IPS DF 4.7 (cell line): ENCODE measurements around the gene ATP10A.
"Not testable (repeated sequence)": the region's sequence is repeated elsewhere in the genome, so short reads cannot be mapped to it uniquely, and the experiment has no call there.

Experiments used
- DNase-seq: peaks from one replicate; pipeline ENCODE4 v3.0.0-alpha.2; 2013; ENCODE audit warnings: low spot score; ENCODE audit errors: extremely low read depth

ATP10A gene

GRCh38 chr15:25884370-25884769, 21.2 kb upstream of the ATP10A start:
- DNase-seq, result no peak

DNA sequence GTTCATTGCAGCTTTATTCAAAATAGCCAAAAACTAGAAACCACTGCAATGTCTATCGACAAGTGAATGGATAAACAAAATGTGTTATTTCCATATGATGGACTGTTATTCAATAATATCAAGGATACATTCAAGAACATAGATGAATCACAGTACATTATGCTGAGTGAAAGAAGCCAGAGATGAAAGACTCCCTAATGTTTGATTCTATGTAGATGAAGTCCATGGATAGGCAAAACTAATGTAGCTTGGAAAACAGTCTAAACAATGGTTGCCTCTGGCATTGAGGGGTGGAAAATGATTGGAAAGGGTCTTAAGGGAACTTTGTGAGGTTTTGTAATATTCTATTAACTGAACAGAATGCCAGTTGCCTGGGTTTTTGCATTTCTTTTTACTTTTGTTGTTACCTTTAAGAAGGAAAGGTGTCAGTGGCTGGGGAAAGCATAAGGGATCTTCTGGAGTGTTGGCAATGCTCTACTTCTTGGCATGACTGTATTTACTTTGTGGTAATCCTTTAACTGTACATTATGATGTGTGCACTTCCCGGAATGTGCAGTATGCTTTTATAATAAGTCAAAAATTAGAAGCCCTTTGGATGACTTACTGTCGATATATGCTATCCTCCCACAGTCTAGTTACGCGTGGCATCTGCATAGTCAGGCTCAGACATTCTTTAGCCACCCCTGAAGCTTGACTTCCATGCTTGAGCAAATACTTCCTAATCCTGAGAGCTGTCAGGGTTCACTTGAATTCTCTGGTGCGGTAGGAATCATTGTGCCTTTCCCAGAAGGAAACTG, 20.5 kb upstream of the ATP10A start:
- DNase-seq, result no peak

DNA sequence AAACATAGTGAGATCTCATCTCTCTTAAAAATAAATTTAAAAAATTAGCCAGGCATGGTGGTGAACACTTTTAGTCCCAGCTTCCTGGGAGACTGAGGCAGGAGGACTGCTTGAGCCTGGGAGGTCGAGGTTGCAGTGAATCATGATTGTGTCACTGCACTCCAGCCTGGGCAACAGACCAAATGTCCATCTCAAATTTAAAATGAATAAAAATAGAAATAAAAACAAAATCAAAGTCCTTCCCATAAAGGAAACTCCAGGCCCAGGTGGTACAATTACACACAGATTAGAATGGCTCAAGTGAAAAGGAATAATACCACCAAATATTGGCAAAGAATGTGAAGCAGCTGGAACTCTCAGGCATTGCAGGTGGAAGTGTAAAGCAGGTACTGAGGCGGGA, 19.3 kb upstream of the ATP10A start:
- DNase-seq, result no peak

DNA sequence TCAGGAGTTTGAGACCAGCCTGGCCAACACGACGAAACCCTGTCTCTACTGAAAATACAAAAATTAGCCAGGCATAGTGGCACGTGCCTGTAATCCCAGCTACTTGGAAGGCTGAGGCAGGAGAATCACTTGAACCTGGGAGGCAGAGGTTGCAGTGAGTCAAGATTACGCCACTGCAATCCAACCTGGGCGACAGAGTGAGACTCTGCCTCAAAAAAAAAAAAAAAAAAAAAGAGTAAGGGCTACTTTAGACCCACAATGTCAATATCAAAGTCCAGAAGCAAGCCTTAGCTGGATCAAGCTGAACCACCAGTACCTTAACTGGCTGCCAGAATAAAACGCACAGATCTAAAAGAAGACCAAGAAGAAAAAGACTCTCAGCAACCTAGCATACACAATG, 17.8 kb upstream of the ATP10A start:
- not testable (repeated sequence) for DNase-seq

- no peak for DNase-seq
Measured at GRCh38 chr15:25880411-25880810, 17.3 kb upstream of the ATP10A start.

DNA sequence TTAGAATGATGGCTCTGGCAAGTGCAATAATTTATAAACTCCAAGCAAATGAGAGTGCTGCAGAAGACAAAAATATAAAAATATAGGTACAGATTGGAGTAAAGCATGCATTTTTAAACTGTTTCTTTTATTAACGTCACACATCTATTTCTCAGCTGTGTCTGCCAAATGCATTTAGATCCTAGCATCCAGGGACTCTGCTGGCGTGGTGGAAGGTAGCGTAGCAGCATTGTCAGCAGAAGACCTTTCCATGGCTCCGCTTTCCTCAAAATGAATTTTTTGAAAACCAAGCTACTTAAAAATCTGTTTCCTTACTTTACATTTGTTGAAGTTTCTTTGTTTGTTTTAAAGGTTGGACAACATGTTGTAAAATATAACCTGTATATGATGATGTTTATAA, 16.3 kb upstream of the ATP10A start:
- DNase-seq, result no peak

- no peak for DNase-seq
Measured at GRCh38 chr15:25877681-25878080, 14.6 kb upstream of the ATP10A start.

GRCh38 chr15:25876231-25877140, 13.4 kb upstream of the ATP10A start:
- DNase-seq, result no peak

GRCh38 chr15:25875566-25875965, 12.4 kb upstream of the ATP10A start:
- no peak for DNase-seq

- no peak for DNase-seq
Measured at GRCh38 chr15:25874379-25874778, 11.3 kb upstream of the ATP10A start.

- no peak for DNase-seq
Measured at GRCh38 chr15:25871403-25871802, 8.3 kb upstream of the ATP10A start.

DNA sequence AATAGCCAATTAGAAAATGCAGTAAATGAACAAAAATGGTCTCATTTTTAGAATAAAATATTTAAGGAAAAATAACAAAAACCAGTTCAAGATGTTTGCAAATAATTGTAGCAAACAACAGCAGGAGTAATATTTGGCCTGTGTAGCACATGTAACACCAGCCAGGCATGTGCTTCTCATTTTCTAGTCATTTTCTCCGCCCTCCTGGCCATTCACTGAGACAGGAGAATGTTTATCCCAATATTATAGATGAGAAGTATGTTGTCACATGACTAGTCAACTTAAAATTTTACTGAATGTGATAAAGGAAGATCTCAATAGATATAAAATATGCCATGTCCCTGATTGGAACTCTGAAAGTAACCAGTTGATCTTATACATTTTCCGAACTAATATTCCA, 7.8 kb upstream of the ATP10A start:
- DNase-seq, result no peak

DNA sequence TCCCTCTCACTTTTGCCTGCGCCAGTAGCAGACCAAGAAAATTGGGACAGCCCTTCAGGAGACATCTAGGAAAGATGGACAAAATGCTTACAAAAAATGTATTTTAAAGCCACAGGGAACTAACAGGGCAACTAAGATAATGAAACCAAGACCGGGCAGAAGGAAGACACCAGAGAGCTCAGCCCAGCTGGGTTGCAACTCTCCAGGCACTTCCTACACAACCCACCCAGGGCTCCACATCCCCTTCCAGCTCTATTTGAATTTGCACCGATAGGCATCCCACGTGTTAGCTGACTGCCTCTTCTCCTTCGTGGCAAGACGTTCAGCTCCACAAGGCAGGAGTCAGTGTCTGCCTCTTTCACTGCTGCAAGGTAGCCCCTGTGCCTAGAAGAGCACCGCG, 6.6 kb upstream of the ATP10A start:
- DNase-seq, result no peak

- DNase-seq, result no peak
Measured at GRCh38 chr15:25866874-25867273, 3.7 kb upstream of the ATP10A start.

DNA sequence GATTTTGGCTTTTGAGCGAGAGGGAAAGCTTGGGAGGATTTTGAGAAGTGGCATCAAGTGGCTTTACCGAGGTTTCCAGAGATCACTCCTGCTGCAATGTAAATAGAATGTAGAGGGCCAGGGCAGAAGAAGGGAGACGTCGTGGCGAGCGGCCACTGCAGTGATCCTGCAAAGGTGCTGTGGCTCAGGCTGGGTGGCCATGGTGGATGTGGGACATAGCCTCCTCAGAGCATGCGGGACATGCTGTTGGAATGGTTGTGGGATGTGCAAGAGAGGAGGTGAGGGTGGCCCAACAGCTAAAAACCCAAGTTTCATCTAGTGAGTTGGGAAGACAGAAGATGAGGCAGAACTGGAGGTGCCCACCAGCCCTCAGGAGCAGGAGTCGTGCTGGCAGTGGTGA, 3.1 kb upstream of the ATP10A start:
- no peak for DNase-seq

DNA sequence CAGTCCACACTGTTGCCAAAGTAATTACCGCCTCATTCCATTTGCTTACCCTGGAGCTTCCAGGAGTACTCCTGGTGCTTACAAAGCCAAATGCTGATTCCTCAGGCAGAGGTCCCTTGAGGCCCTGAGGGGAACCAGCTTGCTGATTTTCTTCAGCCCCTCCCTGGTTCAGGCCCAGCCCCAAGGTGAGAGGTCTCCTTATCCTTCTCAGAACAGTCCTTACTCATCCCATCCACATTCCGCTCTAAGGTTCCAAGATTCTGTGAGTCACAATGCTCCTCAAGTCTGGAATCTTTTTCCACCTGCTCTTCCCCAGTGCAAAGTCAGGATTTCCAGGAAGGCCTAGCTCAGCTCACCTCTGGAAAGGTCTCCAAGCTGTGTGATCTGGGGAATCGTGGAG, 1.8 kb upstream of the ATP10A start:
- DNase-seq, result no peak

- no peak for DNase-seq
Measured at GRCh38 chr15:25863968-25864580, 947 bp upstream of the ATP10A start.

GRCh38 chr15:25862472-25863110, 536 bp downstream of the ATP10A start:
- no peak for DNase-seq

DNA sequence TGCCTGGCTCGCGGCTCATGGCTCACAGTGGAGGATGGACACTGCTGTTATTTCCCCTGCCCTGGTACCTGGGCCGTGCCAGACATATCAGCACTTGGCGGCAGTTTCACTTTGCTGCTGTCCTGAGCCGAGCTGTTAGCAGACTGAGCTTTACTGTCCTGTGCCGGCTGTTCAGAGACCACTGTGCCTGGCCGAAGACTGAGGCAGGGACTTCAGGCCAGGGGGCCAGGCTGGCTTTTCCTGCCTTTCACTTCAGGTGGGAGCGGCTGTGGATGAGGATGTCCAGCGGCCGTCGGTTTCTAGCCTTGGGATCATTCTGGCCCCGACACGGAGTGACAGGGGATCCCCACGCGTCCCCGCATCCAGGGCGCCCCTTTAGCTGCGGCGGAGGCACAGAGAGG, 1.1 kb downstream of the ATP10A start:
- no peak for DNase-seq

GRCh38 chr15:25860885-25861866, 2.0 kb downstream of the ATP10A start:
- no peak for DNase-seq
